OCI-LY3 (cell line): ENCODE results near the gene EPHA5.

Experiments
- H2AFZ ChIP-seq: fragments of 200-600, 300-600 bp; shearing (Covaris generic); 2 replicates; pipeline ENCODE4 v1.6.0; 2014; ENCODE audit warnings: antibody characterized with exemption, low read depth, low read length
- H3K27ac ChIP-seq: fragments of 200-600, 300-600 bp; sonication (generic); 2 replicates; pipeline ENCODE4 v1.5.1; 2014; ENCODE audit warnings: mild to moderate bottlenecking, low read length, moderate library complexity, mixed read lengths
- H3K27me3 ChIP-seq: fragments of 200-600, 300-600 bp; sonication (generic); 2 replicates; pipeline ENCODE4 v1.6.1; 2014; ENCODE audit warnings: low read depth, low read length, mixed read lengths
- H3K36me3 ChIP-seq: fragments of 200-600, 300-600 bp; sonication (generic); replicated peaks from 2 replicates; pipeline ENCODE3; 2014; ENCODE audit warnings: low read depth, low read length, mixed read lengths
- H3K4me1 ChIP-seq: fragments of 300-600, 200-600 bp; sonication (generic); 2 replicates; pipeline ENCODE4 v1.6.1; 2014; ENCODE audit warnings: low read length, mixed read lengths
- H3K4me2 ChIP-seq: fragments of 200-600, 300-600 bp; sonication (generic); 2 replicates; pipeline ENCODE4 v1.6.1; 2014; ENCODE audit warnings: low read length, mixed read lengths
- H3K4me3 ChIP-seq: fragments of 300-600, 200-600 bp; sonication (generic); 2 replicates; pipeline ENCODE4 v1.5.1; 2014; ENCODE audit warnings: antibody characterized with exemption, mild to moderate bottlenecking, low read length, moderate library complexity
- H3K79me2 ChIP-seq: fragments of 300-600, 200-600 bp; shearing (Covaris generic); 2 replicates; pipeline ENCODE4 v1.6.1; 2014; ENCODE audit warnings: mild to moderate bottlenecking, low read length, mixed read lengths
- H3K9ac ChIP-seq: fragments of 300-600, 200-600 bp; shearing (Covaris generic); 2 replicates; pipeline ENCODE4 v1.6.0; 2014; ENCODE audit warnings: mild to moderate bottlenecking, low read length, moderate library complexity
- H3K9me3 ChIP-seq: fragments of 200-600, 300-600 bp; shearing (Covaris generic); 2 replicates; pipeline ENCODE4 v1.6.1; 2014; ENCODE audit warnings: low read length, mixed read lengths; ENCODE audit not compliant: insufficient read depth
- H4K20me1 ChIP-seq: fragments of 200-600, 300-600 bp; sonication (generic); 2 replicates; pipeline ENCODE4 v1.6.1; 2016; ENCODE audit warnings: low read length, mixed read lengths; ENCODE audit not compliant: insufficient read depth
- EZH2phosphoT487 ChIP-seq: fragments of 200-600 bp; shearing (Covaris generic); IDR thresholded peaks from 2 replicates; pipeline ENCODE4 v1.6.1; 2018; ENCODE audit warnings: antibody characterized with exemption, mixed run types, low read depth
- TF ChIP-seq, protein P1 (sequence below): fragments of 200-600, 300-600 bp; sonication (generic); IDR thresholded peaks from 2 replicates; pipeline ENCODE4 v1.5.1; 2014; ENCODE audit warnings: antibody characterized with exemption, low read length, low read depth

EPHA5 gene

GRCh38 chr4:65367306-65367705 lies 303.0 kb downstream of the EPHA5 start:
- H3K9ac ChIP-seq: no peak overlapping the region

GRCh38 chr4:65358914-65359313 lies 311.4 kb downstream of the EPHA5 start:
- no peak for TF ChIP-seq EZH2phosphoT487
- TF ChIP-seq, protein P1, sequence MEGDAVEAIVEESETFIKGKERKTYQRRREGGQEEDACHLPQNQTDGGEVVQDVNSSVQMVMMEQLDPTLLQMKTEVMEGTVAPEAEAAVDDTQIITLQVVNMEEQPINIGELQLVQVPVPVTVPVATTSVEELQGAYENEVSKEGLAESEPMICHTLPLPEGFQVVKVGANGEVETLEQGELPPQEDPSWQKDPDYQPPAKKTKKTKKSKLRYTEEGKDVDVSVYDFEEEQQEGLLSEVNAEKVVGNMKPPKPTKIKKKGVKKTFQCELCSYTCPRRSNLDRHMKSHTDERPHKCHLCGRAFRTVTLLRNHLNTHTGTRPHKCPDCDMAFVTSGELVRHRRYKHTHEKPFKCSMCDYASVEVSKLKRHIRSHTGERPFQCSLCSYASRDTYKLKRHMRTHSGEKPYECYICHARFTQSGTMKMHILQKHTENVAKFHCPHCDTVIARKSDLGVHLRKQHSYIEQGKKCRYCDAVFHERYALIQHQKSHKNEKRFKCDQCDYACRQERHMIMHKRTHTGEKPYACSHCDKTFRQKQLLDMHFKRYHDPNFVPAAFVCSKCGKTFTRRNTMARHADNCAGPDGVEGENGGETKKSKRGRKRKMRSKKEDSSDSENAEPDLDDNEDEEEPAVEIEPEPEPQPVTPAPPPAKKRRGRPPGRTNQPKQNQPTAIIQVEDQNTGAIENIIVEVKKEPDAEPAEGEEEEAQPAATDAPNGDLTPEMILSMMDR: no peak

More at GRCh38 chr4:65367306-65367705, 303.0 kb downstream of the EPHA5 start:
- TF ChIP-seq, protein P1: no peak
- TF ChIP-seq EZH2phosphoT487: no peak
- Histone ChIP-seq H3K36me3 (no peaks in the 10 kb centered on the region), H2AFZ (no peak overlapping the region), H3K27ac (no peak overlapping the region), H3K4me2 (no peak overlapping the region), H3K4me1 (no peaks in the 10 kb centered on the region), H3K79me2 (no peaks in the 10 kb centered on the region), H4K20me1 (no peaks in the 10 kb centered on the region), H3K4me3 (no peak overlapping the region), H3K9me3 (no peaks in the 10 kb centered on the region), H3K27me3 (no peaks in the 10 kb centered on the region)

GRCh38 chr4:65353098-65353497 lies 317.2 kb downstream of the EPHA5 start:
- no peaks in the 10 kb centered on the region for H3K36me3 ChIP-seq
- H3K4me1 ChIP-seq: no peaks in the 10 kb centered on the region
- H4K20me1 ChIP-seq: no peaks in the 10 kb centered on the region
- no peak overlapping the region for H3K4me3 ChIP-seq
- H3K4me2 ChIP-seq: no peak overlapping the region
- H3K9me3 ChIP-seq: no peaks in the 10 kb centered on the region
- no peak overlapping the region for H3K9ac ChIP-seq
- no peak overlapping the region for H3K27ac ChIP-seq
- H3K79me2 ChIP-seq: no peaks in the 10 kb centered on the region
- no peak overlapping the region for H2AFZ ChIP-seq
- H3K27me3 ChIP-seq: no peaks in the 10 kb centered on the region
- TF ChIP-seq, protein P1: no peak
- no peak for TF ChIP-seq EZH2phosphoT487

More at GRCh38 chr4:65358914-65359313, 311.4 kb downstream of the EPHA5 start:
- Histone ChIP-seq H3K4me1 (no peaks in the 10 kb centered on the region), H3K27me3 (no peaks in the 10 kb centered on the region), H3K36me3 (no peaks in the 10 kb centered on the region), H4K20me1 (no peaks in the 10 kb centered on the region), H2AFZ (no peak overlapping the region), H3K9me3 (no peaks in the 10 kb centered on the region), H3K9ac (no peak overlapping the region), H3K4me3 (no peak overlapping the region), H3K27ac (no peak overlapping the region), H3K79me2 (no peaks in the 10 kb centered on the region), H3K4me2 (no peak overlapping the region)

GRCh38 chr4:65344278-65344825 lies 325.9 kb downstream of the EPHA5 start:
- Histone ChIP-seq H3K4me1 (peaks cover 8% of the 10 kb centered on the region), H3K4me3 (no peak overlapping the region), H3K9me3 (0 out of 2 replicates have a peak, but pooled peaks cover 4% of the 10 kb centered on the region), H3K79me2 (no peaks in the 10 kb centered on the region), H3K27me3 (no peaks in the 10 kb centered on the region), H3K36me3 (no peaks in the 10 kb centered on the region), H3K4me2 (no peak overlapping the region), H4K20me1 (no peaks in the 10 kb centered on the region), H2AFZ (no peak overlapping the region), H3K9ac (no peak overlapping the region), H3K27ac (no peak overlapping the region)
- TF ChIP-seq EZH2phosphoT487: no peak
- TF ChIP-seq, protein P1: no peak
